ENCODE results near the gene PLB1.
A peak's percentile ranks its signal among the peaks of the same experiment; 100 is the strongest.

PLB1 gene

GRCh38 chr2:28678175-28678855, 182.5 kb downstream of the PLB1 start:
- Mint-ChIP-seq H3K4me1 (peaks cover 58% of the 10 kb centered on the region), H3K36me3 (no peaks in the 10 kb centered on the region), H3K9me3 (no peaks in the 10 kb centered on the region), H3K4me3 (no peak overlapping the region), H3K27ac (peak overlapping the region; percentile 68)
- DNase-seq (ENCODE audit: low spot score in 2 of 2) (no peak), ATAC-seq (no peak)

- peak overlapping the region; percentile 3 for H3K4me3 Mint-ChIP-seq
- no peaks in the 10 kb centered on the region for H3K9me3 Mint-ChIP-seq
- ATAC-seq = peak; percentile 84
- DNase-seq (ENCODE audit: low spot score in 2 of 2) = peak in 1 of 2 donors; percentile 55
- H3K36me3 Mint-ChIP-seq = no peaks in the 10 kb centered on the region
- H3K4me1 Mint-ChIP-seq = peaks cover 58% of the 10 kb centered on the region
- H3K27ac Mint-ChIP-seq = peak overlapping the region; percentile 68
Observed at GRCh38 chr2:28678944-28679343, 183.1 kb downstream of the PLB1 start.

GRCh38 chr2:28680657-28681056, 184.8 kb downstream of the PLB1 start:
- H3K27ac Mint-ChIP-seq = peak overlapping the region; percentile 94
- ATAC-seq = no peak
- H3K36me3 Mint-ChIP-seq = no peaks in the 10 kb centered on the region
- peaks cover 62% of the 10 kb centered on the region for H3K4me1 Mint-ChIP-seq
- H3K4me3 Mint-ChIP-seq = peak overlapping the region; percentile 46
- no peaks in the 10 kb centered on the region for H3K9me3 Mint-ChIP-seq
- DNase-seq (ENCODE audit: low spot score in 2 of 2) = no peak

- Mint-ChIP-seq H3K4me3 (peak overlapping the region; percentile 46), H3K9me3 (no peaks in the 10 kb centered on the region), H3K27ac (peak overlapping the region; percentile 94), H3K36me3 (no peaks in the 10 kb centered on the region), H3K4me1 (peaks cover 62% of the 10 kb centered on the region)
- peak; percentile 48 to 81 for DNase-seq (ENCODE audit: low spot score in 2 of 2)
- peak; percentile 95 for ATAC-seq
Observed at GRCh38 chr2:28681158-28681571, 185.3 kb downstream of the PLB1 start.

- no peaks in the 10 kb centered on the region for H3K36me3 Mint-ChIP-seq
- H3K4me3 Mint-ChIP-seq = peak overlapping the region; percentile 46
- ATAC-seq (peak; percentile 60), DNase-seq (ENCODE audit: low spot score in 2 of 2) (no peak)
- H3K27ac Mint-ChIP-seq = peak overlapping the region; percentile 94
- peaks cover 63% of the 10 kb centered on the region for H3K4me1 Mint-ChIP-seq
- H3K9me3 Mint-ChIP-seq = no peaks in the 10 kb centered on the region
Observed at GRCh38 chr2:28681606-28682005, 185.7 kb downstream of the PLB1 start.

DNA sequence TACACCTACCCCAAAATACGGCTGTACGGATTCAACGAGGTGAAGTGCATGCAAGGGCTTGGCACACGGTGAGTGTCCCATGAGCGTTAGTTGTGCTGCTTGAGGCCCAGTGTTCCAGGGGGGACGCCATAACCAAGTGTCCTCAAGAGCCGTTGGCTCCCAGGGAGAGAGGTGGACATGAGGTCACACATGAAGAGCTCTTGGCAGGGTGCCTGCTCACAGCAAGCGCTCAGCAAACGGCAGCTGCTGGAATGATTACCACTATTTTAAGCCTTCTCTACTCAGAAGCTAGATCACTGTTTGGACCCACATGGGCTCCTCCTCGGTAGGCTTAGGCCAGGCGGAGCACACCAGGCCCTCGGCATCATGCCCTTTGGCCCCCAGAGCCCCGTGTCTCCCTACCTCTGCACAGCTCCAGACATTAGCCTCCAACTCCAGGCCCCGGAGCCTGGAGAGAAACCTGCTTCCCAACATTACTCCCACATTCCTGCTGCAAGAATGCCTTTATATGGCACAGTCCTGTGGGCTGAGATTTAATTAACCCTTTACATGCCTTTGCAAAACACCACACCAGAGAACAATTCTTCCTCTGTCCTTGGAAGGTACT, 187.3 kb downstream of the PLB1 start:
- no peak overlapping the region for H3K4me3 Mint-ChIP-seq
- peaks cover 62% of the 10 kb centered on the region for H3K4me1 Mint-ChIP-seq
- H3K27ac Mint-ChIP-seq = no peak overlapping the region

DNA sequence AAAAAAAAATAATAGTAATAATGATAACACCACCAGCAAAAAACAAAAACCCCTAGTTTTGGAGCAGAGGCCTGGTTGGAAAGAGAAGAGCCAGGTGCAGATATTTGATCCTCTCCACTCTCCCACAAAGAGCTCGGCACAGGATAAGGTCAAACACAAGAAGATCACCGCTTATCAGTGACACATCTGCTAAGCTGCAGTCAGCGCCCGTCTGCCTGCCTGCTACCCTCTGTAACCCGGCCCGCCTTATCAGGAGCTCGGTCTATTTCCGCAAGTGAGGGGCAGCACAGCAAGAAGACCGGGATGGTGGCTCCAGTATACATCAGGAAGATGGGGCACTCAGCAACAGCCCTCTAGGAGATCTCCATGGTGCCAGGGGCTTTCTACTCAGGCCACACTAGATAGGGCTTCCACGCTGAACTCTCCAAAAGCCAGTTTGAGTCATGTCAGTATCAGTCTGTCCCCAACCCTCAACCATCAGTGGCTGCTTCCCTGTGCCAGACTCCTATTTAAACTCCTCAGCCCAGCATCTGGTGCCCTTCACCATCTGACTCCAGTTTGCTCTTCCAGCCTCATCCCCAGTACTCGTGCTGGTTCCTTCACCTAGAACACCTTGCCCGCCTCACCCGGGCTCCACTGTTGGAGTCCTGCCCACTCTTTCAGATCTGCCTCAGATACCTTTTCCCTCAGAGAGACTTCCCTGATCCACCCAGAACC, 188.4 kb downstream of the PLB1 start:
- no peaks in the 10 kb centered on the region for H3K9me3 Mint-ChIP-seq
- H3K36me3 Mint-ChIP-seq = no peaks in the 10 kb centered on the region
- ATAC-seq = no peak
- peak overlapping the region; percentile 6 for H3K27ac Mint-ChIP-seq
- H3K4me1 Mint-ChIP-seq = peaks cover 51% of the 10 kb centered on the region
- no peak overlapping the region for H3K4me3 Mint-ChIP-seq
- no peak for DNase-seq (ENCODE audit: low spot score in 2 of 2)

More for the DNA sequence above, 187.3 kb downstream of the PLB1 start:
- Mint-ChIP-seq H3K36me3 (no peaks in the 10 kb centered on the region), H3K9me3 (no peaks in the 10 kb centered on the region)
- DNase-seq (ENCODE audit: low spot score in 2 of 2) = no peak
- ATAC-seq = no peak

- DNase-seq (ENCODE audit: low spot score in 2 of 2) (no peak), ATAC-seq (no peak)
- no peaks in the 10 kb centered on the region for H3K36me3 Mint-ChIP-seq
- H3K4me3 Mint-ChIP-seq = no peak overlapping the region
- H3K4me1 Mint-ChIP-seq = peaks cover 27% of the 10 kb centered on the region
- H3K9me3 Mint-ChIP-seq = no peaks in the 10 kb centered on the region
- H3K27ac Mint-ChIP-seq = peak overlapping the region; percentile 18
Observed at GRCh38 chr2:28687171-28687570, 191.3 kb downstream of the PLB1 start.

GRCh38 chr2:28687640-28688385, 192.0 kb downstream of the PLB1 start:
- DNase-seq (ENCODE audit: low spot score in 2 of 2) (no peak), ATAC-seq (no peak)
- Mint-ChIP-seq H3K9me3 (no peaks in the 10 kb centered on the region), H3K4me1 (peaks cover 22% of the 10 kb centered on the region), H3K4me3 (no peak overlapping the region), H3K27ac (peak overlapping the region; percentile 18), H3K36me3 (no peaks in the 10 kb centered on the region)

DNA sequence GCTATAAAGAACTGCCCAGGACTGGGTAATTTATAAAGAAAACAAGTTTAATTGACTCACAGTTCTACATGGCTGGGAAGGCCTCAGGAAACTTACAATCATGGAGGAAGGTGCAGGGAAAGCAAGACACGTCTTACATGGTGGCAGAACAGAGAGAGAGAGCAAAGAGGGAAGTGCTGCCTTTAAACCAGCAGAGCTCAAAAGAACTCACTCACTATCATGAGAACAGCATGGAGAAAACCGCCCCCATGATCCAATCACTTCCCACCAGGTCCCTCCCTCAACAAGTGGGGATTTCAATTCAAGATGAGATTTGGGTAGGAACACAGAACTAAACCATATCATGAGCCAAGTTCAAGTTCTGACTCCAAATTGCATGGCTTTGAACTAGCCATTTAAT, 193.0 kb downstream of the PLB1 start:
- no peak for DNase-seq (ENCODE audit: low spot score in 2 of 2)
- peaks cover 22% of the 10 kb centered on the region for H3K4me1 Mint-ChIP-seq
- H3K9me3 Mint-ChIP-seq = no peaks in the 10 kb centered on the region
- H3K27ac Mint-ChIP-seq = peak overlapping the region; percentile 18
- no peaks in the 10 kb centered on the region for H3K36me3 Mint-ChIP-seq
- ATAC-seq = no peak
- H3K4me3 Mint-ChIP-seq = no peak overlapping the region

DNA sequence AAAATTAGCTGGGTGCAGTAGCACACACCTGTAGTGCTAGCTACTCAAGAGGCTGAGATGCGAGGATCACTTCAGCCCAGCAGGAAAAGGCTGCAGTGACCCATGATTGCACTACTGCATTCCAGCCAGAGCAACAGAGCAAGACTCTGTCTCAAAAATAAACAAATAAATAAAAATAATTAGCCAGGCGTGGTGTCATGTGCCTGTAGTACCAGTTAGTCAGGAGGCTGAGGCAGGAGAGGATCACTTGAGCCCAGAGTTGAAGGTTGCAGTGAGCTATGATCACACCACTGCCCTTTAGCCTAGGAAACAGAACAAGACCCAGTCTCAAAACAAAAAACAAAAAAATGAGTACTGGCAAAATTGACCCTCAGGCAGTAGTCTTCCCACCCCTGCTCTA, 193.9 kb downstream of the PLB1 start:
- DNase-seq (ENCODE audit: low spot score in 2 of 2) = no peak
- no peak for ATAC-seq
- peaks cover 18% of the 10 kb centered on the region for H3K4me1 Mint-ChIP-seq
- no peak overlapping the region for H3K4me3 Mint-ChIP-seq
- no peak overlapping the region for H3K27ac Mint-ChIP-seq
- H3K9me3 Mint-ChIP-seq = no peaks in the 10 kb centered on the region
- H3K36me3 Mint-ChIP-seq = no peaks in the 10 kb centered on the region

DNA sequence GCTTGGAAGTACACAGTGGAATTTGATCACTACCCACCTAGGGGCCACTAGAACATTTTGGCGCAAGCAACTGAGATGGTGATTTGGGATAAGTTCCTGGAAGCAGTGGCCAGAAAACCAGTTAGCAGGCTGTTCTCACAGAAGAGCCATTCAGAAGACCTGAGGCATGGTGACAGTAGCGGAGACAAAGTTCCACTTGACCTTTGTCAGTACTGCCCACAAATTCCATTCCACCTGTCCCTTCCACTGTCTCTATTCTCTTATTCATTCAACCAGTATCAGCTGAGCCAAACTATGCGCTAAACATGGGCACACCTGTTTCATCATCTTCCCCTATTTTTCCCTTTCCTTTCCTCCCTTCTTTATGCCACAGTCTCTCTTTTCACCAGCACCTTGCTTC, 196.6 kb downstream of the PLB1 start:
- Mint-ChIP-seq H3K4me1 (peaks cover 3% of the 10 kb centered on the region), H3K36me3 (no peaks in the 10 kb centered on the region), H3K9me3 (no peaks in the 10 kb centered on the region), H3K4me3 (no peak overlapping the region), H3K27ac (no peak overlapping the region)
- ATAC-seq (no peak), DNase-seq (ENCODE audit: low spot score in 2 of 2) (no peak)

DNA sequence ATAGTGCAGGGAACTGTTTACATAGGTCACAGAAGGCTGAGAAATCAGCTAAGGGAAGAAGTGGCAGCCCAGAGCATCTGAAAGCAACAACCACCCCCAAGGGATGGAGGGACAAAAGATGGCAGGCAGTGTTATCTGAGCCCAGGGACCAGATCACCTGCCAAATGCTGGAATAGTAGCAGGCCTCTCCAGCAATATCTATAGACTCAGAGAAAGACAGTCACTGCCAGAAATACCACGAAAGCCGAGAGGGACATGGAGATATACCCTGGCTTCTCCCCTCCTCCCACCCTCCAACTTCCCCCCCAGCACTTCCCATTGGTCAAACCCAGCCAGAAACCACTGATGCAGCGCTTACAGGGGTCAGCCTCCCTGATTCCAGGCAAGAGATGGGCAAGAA, 197.4 kb downstream of the PLB1 start:
- no peaks in the 10 kb centered on the region for H3K36me3 Mint-ChIP-seq
- no peaks in the 10 kb centered on the region for H3K9me3 Mint-ChIP-seq
- H3K4me1 Mint-ChIP-seq = no peaks in the 10 kb centered on the region
- ATAC-seq = no peak
- peak overlapping the region; percentile 18 for H3K27ac Mint-ChIP-seq
- no peak overlapping the region for H3K4me3 Mint-ChIP-seq
- DNase-seq (ENCODE audit: low spot score in 2 of 2) = no peak

All from stimulated activated effector memory CD8-positive, alpha-beta T cell treated with anti-CD3 and anti-CD28 coated beads, Interleukin-12 subunit alpha, Interleukin-12 subunit beta, amount 100 ng/mL, for 72 hours (primary cell).